Osteoblast (primary cell): ENCODE data around the gene CFAP210. TPM values are rescaled to one million over a fixed set of nuclear protein-coding genes. Genes with fewer than 3 reads are reported as not detected.

Source experiments
- DNase-seq: peaks from one replicate; pipeline ENCODE4 v3.0.0; 2011; ENCODE audit warnings: low spot score, mixed read lengths; ENCODE audit not compliant: insufficient read length; ENCODE audit errors: missing footprints
- H2AFZ ChIP-seq: 2 replicates; pipeline ENCODE4 v1.6.0; 2011; ENCODE audit warnings: mild to moderate bottlenecking, low read length
- H3K27ac ChIP-seq: 2 replicates; pipeline ENCODE4 v1.5.1; 2011; ENCODE audit warnings: mild to moderate bottlenecking, low read depth, low read length, moderate library complexity
- H3K27me3 ChIP-seq: 2 replicates; pipeline ENCODE4 v1.6.0; 2012; ENCODE audit warnings: mild to moderate bottlenecking, control low read depth, inconsistent platforms, low read length, moderate library complexity; ENCODE audit not compliant: insufficient read depth
- H3K36me3 ChIP-seq: 2 replicates; pipeline ENCODE4 v1.5.1; 2011; ENCODE audit warnings: mild to moderate bottlenecking, low read length, control low read depth, moderate library complexity; ENCODE audit not compliant: insufficient read depth
- H3K4me1 ChIP-seq: 2 replicates; pipeline ENCODE4 v1.5.1; 2011; ENCODE audit warnings: mild to moderate bottlenecking, low read length, control low read depth, moderate library complexity; ENCODE audit not compliant: insufficient read depth
- H3K4me2 ChIP-seq: 2 replicates; pipeline ENCODE4 v1.6.0; 2011; ENCODE audit warnings: mild to moderate bottlenecking, low read length; ENCODE audit not compliant: insufficient read depth
- H3K4me3 ChIP-seq: fragments of 200-600 bp; sonication (generic); 3 replicates; pipeline ENCODE4 v1.5.1; 2012; ENCODE audit warnings: mild to moderate bottlenecking, low read length, inconsistent platforms; ENCODE audit not compliant: insufficient read depth
- H3K79me2 ChIP-seq: 2 replicates; pipeline ENCODE4 v1.6.0; 2012; ENCODE audit warnings: mild to moderate bottlenecking, low read length, control low read depth, inconsistent platforms; ENCODE audit not compliant: insufficient read depth
- H3K9me3 ChIP-seq: 2 replicates; pipeline ENCODE4 v1.5.1; 2011; ENCODE audit warnings: low read depth, low read length, control low read depth
- H4K20me1 ChIP-seq: 2 replicates; pipeline ENCODE4 v1.6.0; 2012; ENCODE audit warnings: mild to moderate bottlenecking, low read length, control low read depth; ENCODE audit not compliant: insufficient read depth
- total RNA-seq: library from RNA; depleted of rRNA; stranded (reverse); fragments of >200 nt; gene quantifications from 2 replicates; pipeline ENCODE4 v1.2.3, GENCODE V29; 2012
- TF ChIP-seq, protein P1 (sequence below): IDR thresholded peaks from 2 replicates; pipeline ENCODE4 v1.5.1; 2011; ENCODE audit warnings: mild to moderate bottlenecking, low read depth, low read length, moderate library complexity; ENCODE audit errors: extremely low read depth

CFAP210 gene
- total RNA-seq, 1 donor = 0.36 TPM

DNA sequence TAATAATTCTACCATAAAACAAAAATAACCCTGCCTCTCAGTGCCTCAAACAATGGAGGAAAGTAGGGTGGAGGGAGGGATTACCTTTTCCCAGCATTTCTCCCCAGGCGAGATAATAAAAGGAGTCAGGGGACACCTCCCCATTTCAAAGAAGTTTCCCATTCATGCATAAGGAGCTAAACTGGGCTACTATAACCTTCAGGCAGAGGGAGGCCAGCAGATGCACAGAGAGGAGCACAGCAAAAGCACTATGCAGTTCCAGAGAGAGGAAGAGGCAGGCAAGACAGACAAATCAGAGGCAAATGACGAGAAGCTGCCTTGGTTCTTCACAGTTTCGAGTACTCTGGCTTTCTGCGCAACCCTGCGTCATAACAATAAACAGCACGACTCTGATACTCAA lies 17.4 kb downstream of the CFAP210 start:
- Histone ChIP-seq H4K20me1 (no peaks in the 10 kb centered on the region), H3K9me3 (no peaks in the 10 kb centered on the region), H3K36me3 (no peaks in the 10 kb centered on the region), H2AFZ (no peak overlapping the region), H3K4me3 (no peak overlapping the region), H3K4me2 (no peak overlapping the region), H3K4me1 (no peaks in the 10 kb centered on the region), H3K27me3 (peaks cover 4% of the 10 kb centered on the region), H3K79me2 (no peaks in the 10 kb centered on the region), H3K27ac (no peak overlapping the region)
- TF ChIP-seq, protein P1, sequence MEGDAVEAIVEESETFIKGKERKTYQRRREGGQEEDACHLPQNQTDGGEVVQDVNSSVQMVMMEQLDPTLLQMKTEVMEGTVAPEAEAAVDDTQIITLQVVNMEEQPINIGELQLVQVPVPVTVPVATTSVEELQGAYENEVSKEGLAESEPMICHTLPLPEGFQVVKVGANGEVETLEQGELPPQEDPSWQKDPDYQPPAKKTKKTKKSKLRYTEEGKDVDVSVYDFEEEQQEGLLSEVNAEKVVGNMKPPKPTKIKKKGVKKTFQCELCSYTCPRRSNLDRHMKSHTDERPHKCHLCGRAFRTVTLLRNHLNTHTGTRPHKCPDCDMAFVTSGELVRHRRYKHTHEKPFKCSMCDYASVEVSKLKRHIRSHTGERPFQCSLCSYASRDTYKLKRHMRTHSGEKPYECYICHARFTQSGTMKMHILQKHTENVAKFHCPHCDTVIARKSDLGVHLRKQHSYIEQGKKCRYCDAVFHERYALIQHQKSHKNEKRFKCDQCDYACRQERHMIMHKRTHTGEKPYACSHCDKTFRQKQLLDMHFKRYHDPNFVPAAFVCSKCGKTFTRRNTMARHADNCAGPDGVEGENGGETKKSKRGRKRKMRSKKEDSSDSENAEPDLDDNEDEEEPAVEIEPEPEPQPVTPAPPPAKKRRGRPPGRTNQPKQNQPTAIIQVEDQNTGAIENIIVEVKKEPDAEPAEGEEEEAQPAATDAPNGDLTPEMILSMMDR = no peak
- no peak for DNase-seq

DNA sequence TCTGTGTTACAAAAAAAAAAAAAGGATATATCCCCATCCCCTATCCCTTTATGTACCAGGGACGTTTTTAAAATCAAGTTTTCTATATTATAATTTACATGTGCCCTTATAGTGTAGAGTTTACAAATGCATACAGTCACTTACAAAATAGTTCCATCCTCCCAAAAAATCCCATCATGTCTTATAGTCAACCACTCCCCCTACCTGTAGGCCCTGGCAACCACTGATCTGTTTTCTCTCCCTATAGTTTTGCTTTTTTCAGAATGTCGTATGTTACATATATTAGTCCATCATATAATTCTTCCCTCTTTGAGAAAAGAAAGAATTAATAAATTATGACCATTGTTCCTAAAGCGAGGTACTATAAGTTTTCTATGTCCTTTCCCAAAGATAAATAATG lies 17.8 kb downstream of the CFAP210 start:
- no peaks in the 10 kb centered on the region for H4K20me1 ChIP-seq
- no peaks in the 10 kb centered on the region for H3K79me2 ChIP-seq
- H2AFZ ChIP-seq = no peak overlapping the region
- H3K36me3 ChIP-seq = no peaks in the 10 kb centered on the region
- no peaks in the 10 kb centered on the region for H3K27me3 ChIP-seq
- H3K4me3 ChIP-seq = no peak overlapping the region
- TF ChIP-seq, protein P1 = no peak
- H3K9me3 ChIP-seq = no peaks in the 10 kb centered on the region
- no peak overlapping the region for H3K27ac ChIP-seq
- no peaks in the 10 kb centered on the region for H3K4me1 ChIP-seq
- DNase-seq = no peak
- no peak overlapping the region for H3K4me2 ChIP-seq

DNA sequence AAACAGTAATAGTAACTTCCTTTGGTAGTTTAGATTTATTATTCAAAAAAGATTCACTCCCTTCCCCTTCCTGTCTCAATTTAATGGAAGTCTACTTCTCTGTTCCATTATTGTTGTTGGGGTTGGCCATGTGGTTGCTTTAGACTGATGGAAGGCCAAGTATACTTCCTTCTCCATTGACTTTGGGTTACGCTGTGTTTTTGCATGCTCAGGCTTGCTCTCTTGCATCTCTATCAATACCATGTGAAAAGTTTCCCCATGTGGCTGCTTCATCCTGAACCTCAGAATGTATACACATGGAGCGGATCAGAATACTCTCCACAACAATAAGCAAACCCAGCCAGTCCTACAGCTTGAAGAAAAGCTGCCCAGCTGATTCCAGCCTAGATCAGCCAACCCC lies 20.3 kb downstream of the CFAP210 start:
- H3K36me3 ChIP-seq = no peaks in the 10 kb centered on the region
- H4K20me1 ChIP-seq = no peaks in the 10 kb centered on the region
- no peaks in the 10 kb centered on the region for H3K4me1 ChIP-seq
- H3K9me3 ChIP-seq = no peaks in the 10 kb centered on the region
- no peak overlapping the region for H3K27ac ChIP-seq
- H2AFZ ChIP-seq = no peak overlapping the region
- H3K4me3 ChIP-seq = no peak overlapping the region
- no peak overlapping the region for H3K4me2 ChIP-seq
- TF ChIP-seq, protein P1 = no peak
- H3K27me3 ChIP-seq = no peaks in the 10 kb centered on the region
- no peak for DNase-seq
- H3K79me2 ChIP-seq = no peaks in the 10 kb centered on the region

DNA sequence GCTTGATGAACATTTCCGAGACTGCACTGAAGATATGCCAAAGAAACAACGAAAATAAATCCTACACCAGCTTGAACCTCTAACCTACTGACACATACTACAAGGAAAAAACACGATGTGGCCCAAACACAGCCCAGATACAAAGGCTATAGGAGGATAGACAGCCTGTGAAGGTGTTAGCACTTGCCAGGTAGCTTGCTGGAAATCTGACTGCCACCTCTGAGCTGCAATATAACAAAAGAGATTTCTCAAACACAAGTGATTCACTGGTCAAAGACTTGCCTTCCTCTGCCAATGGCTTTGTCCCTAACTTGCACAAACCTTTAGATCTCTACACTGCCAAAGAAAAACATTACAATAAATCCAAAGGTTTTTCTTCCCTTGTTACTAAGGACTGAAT lies 21.1 kb downstream of the CFAP210 start:
- Histone ChIP-seq H3K4me3 (no peak overlapping the region), H3K27me3 (no peaks in the 10 kb centered on the region), H3K9me3 (no peaks in the 10 kb centered on the region), H3K4me2 (no peak overlapping the region), H2AFZ (no peak overlapping the region), H4K20me1 (no peaks in the 10 kb centered on the region), H3K36me3 (no peaks in the 10 kb centered on the region), H3K4me1 (no peaks in the 10 kb centered on the region), H3K27ac (no peak overlapping the region), H3K79me2 (no peaks in the 10 kb centered on the region)
- TF ChIP-seq, protein P1 = no peak
- no peak for DNase-seq
